Gastroesophageal sphincter (tissue), 3 donors: Measurements from ENCODE around the gene SERGEF.

Experiments used
- EP300 ChIP-seq: sonication (generic); formaldehyde crosslinking; IDR thresholded peaks from one replicate; pipeline ENCODE4 v1.6.1; 2017; ENCODE audit warnings: antibody characterized with exemption, mild to moderate bottlenecking
- POLR2A ChIP-seq, 2 donors: fragments of 450-650 bp; IDR thresholded peaks; one replicate each; pipeline ENCODE4 v1.6.1; 2017; ENCODE audit warnings: antibody characterized with exemption in 2 of 2, mild to moderate bottlenecking in 2 of 2, moderate library complexity in 1 of 2
- POLR2AphosphoS5 ChIP-seq: sonication (generic); formaldehyde crosslinking; IDR thresholded peaks from one replicate; pipeline ENCODE4 v1.6.1; 2017; ENCODE audit warnings: antibody characterized with exemption
- TF ChIP-seq, protein P1 (sequence below), 4 experiments: fragments of 200-600 bp in 2 of 4; fragments of 450-650 bp in 2 of 4; sonication (generic) in 1 of 4; IDR thresholded peaks; one replicate each; pipeline ENCODE4 v1.5.1; 2017 to 2019; ENCODE audit warnings: antibody characterized with exemption in 4 of 4, mild to moderate bottlenecking in 2 of 4, moderate library complexity in 2 of 4

DNA sequence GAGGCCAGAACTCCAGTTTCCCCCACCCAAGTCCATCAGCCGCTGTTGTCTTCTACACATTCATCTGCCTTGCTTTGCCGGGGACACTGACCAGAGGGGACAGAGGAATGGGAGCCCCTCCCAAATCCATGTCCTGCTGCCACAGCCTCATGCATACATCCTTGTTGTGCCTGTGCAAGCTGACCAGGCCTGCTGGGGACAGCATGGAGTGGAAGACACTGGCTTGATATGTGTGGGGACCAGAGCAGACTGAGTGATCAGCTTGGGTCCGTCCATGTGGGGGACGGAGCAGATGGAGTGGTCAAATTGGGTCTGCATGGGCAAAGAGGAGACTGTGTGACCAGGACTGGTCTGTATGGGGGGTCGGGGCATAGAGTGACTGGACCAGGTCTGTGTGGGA, 234.5 kb downstream of the SERGEF start:
- TF ChIP-seq, protein P1, sequence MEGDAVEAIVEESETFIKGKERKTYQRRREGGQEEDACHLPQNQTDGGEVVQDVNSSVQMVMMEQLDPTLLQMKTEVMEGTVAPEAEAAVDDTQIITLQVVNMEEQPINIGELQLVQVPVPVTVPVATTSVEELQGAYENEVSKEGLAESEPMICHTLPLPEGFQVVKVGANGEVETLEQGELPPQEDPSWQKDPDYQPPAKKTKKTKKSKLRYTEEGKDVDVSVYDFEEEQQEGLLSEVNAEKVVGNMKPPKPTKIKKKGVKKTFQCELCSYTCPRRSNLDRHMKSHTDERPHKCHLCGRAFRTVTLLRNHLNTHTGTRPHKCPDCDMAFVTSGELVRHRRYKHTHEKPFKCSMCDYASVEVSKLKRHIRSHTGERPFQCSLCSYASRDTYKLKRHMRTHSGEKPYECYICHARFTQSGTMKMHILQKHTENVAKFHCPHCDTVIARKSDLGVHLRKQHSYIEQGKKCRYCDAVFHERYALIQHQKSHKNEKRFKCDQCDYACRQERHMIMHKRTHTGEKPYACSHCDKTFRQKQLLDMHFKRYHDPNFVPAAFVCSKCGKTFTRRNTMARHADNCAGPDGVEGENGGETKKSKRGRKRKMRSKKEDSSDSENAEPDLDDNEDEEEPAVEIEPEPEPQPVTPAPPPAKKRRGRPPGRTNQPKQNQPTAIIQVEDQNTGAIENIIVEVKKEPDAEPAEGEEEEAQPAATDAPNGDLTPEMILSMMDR (IDR thresholded peaks at IDR 0.05) = no peak
- TF ChIP-seq EP300 = no peak
- TF ChIP-seq POLR2AphosphoS5 = no peak
- no peak for TF ChIP-seq POLR2A (IDR thresholded peaks at IDR 0.05)
